Measurements from ENCODE around the gene TMEM205. TPM values are rescaled to one million over a fixed set of nuclear protein-coding genes. Genes with fewer than 3 reads are reported as not detected.
"Not testable (repeated sequence)": the region's sequence is repeated elsewhere in the genome, so short reads cannot be mapped to it uniquely, and the experiment has no call there.

Gene TMEM205
- polyA plus RNA-seq, 2 donors = 39.8 to 67.1 TPM

GRCh38 chr19:11320278-11320995 lies 25.6 kb downstream of the TMEM205 start:
- not testable (repeated sequence) for H3K27me3 ChIP-seq (ENCODE audit: control insufficient read depth in 1 of 2, insufficient read depth in 2 of 2, low read length in 2 of 2); H3K4me3 ChIP-seq (ENCODE audit: low read depth in 1 of 2, low read length in 2 of 2); H3K36me3 ChIP-seq (ENCODE audit: control insufficient read depth in 2 of 2, insufficient read depth in 2 of 2, low read length in 1 of 2); H3K9me3 ChIP-seq (ENCODE audit: control insufficient read depth in 2 of 2, insufficient read depth in 1 of 2, low read depth in 1 of 2, low read length in 1 of 2)
- WGBS, 2 donors = 78 to 85% methylated on average over 9 of the region's 9 CpGs
- Histone ChIP-seq H3K27ac (ENCODE audit: low read depth in 2 of 2, low read length in 1 of 2) (peak overlapping the region in 1 of 2 donors; percentile 71), H3K4me1 (ENCODE audit: control insufficient read depth in 2 of 2, insufficient read depth in 2 of 2, low read length in 1 of 2) (peaks cover 0 to 14% of the 10 kb centered on the region in 2 donors)

DNA sequence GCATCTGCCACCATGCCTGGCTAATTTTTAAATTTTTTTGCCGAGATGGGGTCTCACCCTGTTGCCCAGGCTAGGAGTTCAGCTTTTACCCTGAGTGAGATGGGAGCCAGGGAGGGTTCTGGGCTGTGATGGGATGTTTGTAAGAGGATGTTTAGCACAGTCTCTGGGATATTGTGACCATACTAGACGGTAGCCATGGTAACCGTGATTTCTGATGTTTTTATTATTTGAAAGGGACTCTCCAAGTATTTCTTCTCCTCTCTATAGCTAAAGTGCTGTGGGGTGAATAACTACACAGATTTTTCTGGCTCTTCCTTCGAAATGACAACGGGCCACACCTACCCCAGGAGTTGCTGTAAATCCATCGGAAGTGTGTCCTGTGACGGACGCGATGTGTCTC lies 39.7 kb downstream of the TMEM205 start:
- no peak overlapping the region for H3K27ac ChIP-seq (ENCODE audit: low read depth in 2 of 2, low read length in 1 of 2)
- no peaks in the 10 kb centered on the region for H3K27me3 ChIP-seq (ENCODE audit: control insufficient read depth in 1 of 2, insufficient read depth in 2 of 2, low read length in 2 of 2)
- no peak overlapping the region for H3K4me3 ChIP-seq (ENCODE audit: low read depth in 1 of 2, low read length in 2 of 2)
- 75 to 77% methylated on average over 9 of the region's 9 CpGs for WGBS, 2 donors
- no peaks in the 10 kb centered on the region for H3K9me3 ChIP-seq (ENCODE audit: control insufficient read depth in 2 of 2, insufficient read depth in 1 of 2, low read depth in 1 of 2, low read length in 1 of 2)
- no peaks in the 10 kb centered on the region for H3K4me1 ChIP-seq (ENCODE audit: control insufficient read depth in 2 of 2, insufficient read depth in 2 of 2, low read length in 1 of 2)
- no peaks in the 10 kb centered on the region for H3K36me3 ChIP-seq (ENCODE audit: control insufficient read depth in 2 of 2, insufficient read depth in 2 of 2, low read length in 1 of 2)

GRCh38 chr19:11304936-11305335 lies 41.1 kb downstream of the TMEM205 start:
- no peaks in the 10 kb centered on the region for H3K9me3 ChIP-seq (ENCODE audit: control insufficient read depth in 2 of 2, insufficient read depth in 1 of 2, low read depth in 1 of 2, low read length in 1 of 2)
- H3K4me1 ChIP-seq (ENCODE audit: control insufficient read depth in 2 of 2, insufficient read depth in 2 of 2, low read length in 1 of 2) = no peaks in the 10 kb centered on the region
- H3K4me3 ChIP-seq (ENCODE audit: low read depth in 1 of 2, low read length in 2 of 2) = no peak overlapping the region
- H3K36me3 ChIP-seq (ENCODE audit: control insufficient read depth in 2 of 2, insufficient read depth in 2 of 2, low read length in 1 of 2) = no peaks in the 10 kb centered on the region
- 63 to 79% methylated on average over 5 of the region's 5 CpGs for WGBS, 2 donors
- H3K27ac ChIP-seq (ENCODE audit: low read depth in 2 of 2, low read length in 1 of 2) = no peak overlapping the region
- no peaks in the 10 kb centered on the region for H3K27me3 ChIP-seq (ENCODE audit: control insufficient read depth in 1 of 2, insufficient read depth in 2 of 2, low read length in 2 of 2)

DNA sequence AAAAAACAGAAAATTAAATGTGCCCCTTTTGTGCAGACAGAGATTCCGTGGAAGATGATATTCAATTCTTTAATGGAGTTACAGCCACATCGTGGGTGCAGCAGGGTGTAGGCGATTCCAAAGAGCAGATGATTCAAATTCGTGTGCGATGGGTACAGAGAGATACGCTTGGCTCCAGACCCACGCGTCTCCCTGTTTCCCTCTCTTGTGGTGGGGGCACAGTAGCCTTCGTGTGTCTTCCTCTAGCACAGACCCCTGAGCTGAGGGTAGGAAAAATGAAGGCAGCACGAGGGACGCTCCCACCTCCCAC lies 45.3 kb downstream of the TMEM205 start:
- no peaks in the 10 kb centered on the region for H3K9me3 ChIP-seq (ENCODE audit: control insufficient read depth in 2 of 2, insufficient read depth in 1 of 2, low read depth in 1 of 2, low read length in 1 of 2)
- H3K27me3 ChIP-seq (ENCODE audit: control insufficient read depth in 1 of 2, insufficient read depth in 2 of 2, low read length in 2 of 2) = no peaks in the 10 kb centered on the region
- H3K27ac ChIP-seq (ENCODE audit: low read depth in 2 of 2, low read length in 1 of 2) = no peak overlapping the region
- no peaks in the 10 kb centered on the region for H3K36me3 ChIP-seq (ENCODE audit: control insufficient read depth in 2 of 2, insufficient read depth in 2 of 2, low read length in 1 of 2)
- 86 to 92% methylated on average over 11 of the region's 11 CpGs for WGBS, 2 donors
- H3K4me3 ChIP-seq (ENCODE audit: low read depth in 1 of 2, low read length in 2 of 2) = no peak overlapping the region
- no peaks in the 10 kb centered on the region for H3K4me1 ChIP-seq (ENCODE audit: control insufficient read depth in 2 of 2, insufficient read depth in 2 of 2, low read length in 1 of 2)

GRCh38 chr19:11299946-11300810 lies 45.9 kb downstream of the TMEM205 start:
- Histone ChIP-seq H3K9me3 (ENCODE audit: control insufficient read depth in 2 of 2, insufficient read depth in 1 of 2, low read depth in 1 of 2, low read length in 1 of 2) (no peaks in the 10 kb centered on the region), H3K4me1 (ENCODE audit: control insufficient read depth in 2 of 2, insufficient read depth in 2 of 2, low read length in 1 of 2) (no peaks in the 10 kb centered on the region), H3K27me3 (ENCODE audit: control insufficient read depth in 1 of 2, insufficient read depth in 2 of 2, low read length in 2 of 2) (no peaks in the 10 kb centered on the region), H3K4me3 (ENCODE audit: low read depth in 1 of 2, low read length in 2 of 2) (no peak overlapping the region), H3K27ac (ENCODE audit: low read depth in 2 of 2, low read length in 1 of 2) (no peak overlapping the region), H3K36me3 (ENCODE audit: control insufficient read depth in 2 of 2, insufficient read depth in 2 of 2, low read length in 1 of 2) (no peaks in the 10 kb centered on the region)
- WGBS, 2 donors = 73 to 77% methylated on average over 8 of the region's 8 CpGs

DNA sequence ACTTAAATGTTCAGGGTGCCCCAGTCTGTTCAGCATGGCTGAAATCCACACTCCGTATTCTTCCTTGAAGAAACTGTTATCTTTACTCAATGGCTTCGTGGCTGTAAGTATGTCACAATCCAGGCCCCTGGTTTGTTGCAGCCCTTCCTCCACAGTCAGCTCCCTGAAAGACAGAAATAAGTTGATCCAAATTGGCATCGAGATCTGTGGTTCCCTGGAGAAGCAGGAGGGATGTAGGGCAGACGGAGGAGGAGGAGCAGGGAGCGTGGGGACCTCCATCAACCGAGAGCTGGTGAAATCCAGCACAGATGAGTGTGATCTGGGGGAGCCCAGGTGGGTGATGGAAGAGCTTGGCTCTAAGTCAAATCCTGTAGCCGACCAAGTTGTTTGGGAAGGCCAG lies 49.8 kb downstream of the TMEM205 start:
- peaks cover 0 to 2% of the 10 kb centered on the region in 2 donors for H3K4me1 ChIP-seq (ENCODE audit: control insufficient read depth in 2 of 2, insufficient read depth in 2 of 2, low read length in 1 of 2)
- no peak overlapping the region for H3K4me3 ChIP-seq (ENCODE audit: low read depth in 1 of 2, low read length in 2 of 2)
- no peaks in the 10 kb centered on the region for H3K36me3 ChIP-seq (ENCODE audit: control insufficient read depth in 2 of 2, insufficient read depth in 2 of 2, low read length in 1 of 2)
- no peaks in the 10 kb centered on the region for H3K9me3 ChIP-seq (ENCODE audit: control insufficient read depth in 2 of 2, insufficient read depth in 1 of 2, low read depth in 1 of 2, low read length in 1 of 2)
- no peaks in the 10 kb centered on the region for H3K27me3 ChIP-seq (ENCODE audit: control insufficient read depth in 1 of 2, insufficient read depth in 2 of 2, low read length in 2 of 2)
- peak overlapping the region in 1 of 2 donors; percentile 27 for H3K27ac ChIP-seq (ENCODE audit: low read depth in 2 of 2, low read length in 1 of 2)
- WGBS, 2 donors = 47 to 49% methylated on average over 7 of the region's 7 CpGs

GRCh38 chr19:11295665-11296245 lies 50.3 kb downstream of the TMEM205 start, which contains the start of gene TSPAN16:
Gene TSPAN16 (plus strand): TSS chr19:11296160. CDS start chr19:11296298, 138 bp downstream.
- Histone ChIP-seq H3K4me3 (ENCODE audit: low read depth in 1 of 2, low read length in 2 of 2) (no peak within 1 kb of the TSS), H3K4me1 (ENCODE audit: control insufficient read depth in 2 of 2, insufficient read depth in 2 of 2, low read length in 1 of 2) (peaks cover 0 to 2% of the 10 kb centered on the region in 2 donors), H3K27ac (ENCODE audit: low read depth in 2 of 2, low read length in 1 of 2) (peak within 1 kb of the TSS in 1 of 2 donors; percentile 27), H3K36me3 (ENCODE audit: control insufficient read depth in 2 of 2, insufficient read depth in 2 of 2, low read length in 1 of 2) (no peaks in the 10 kb centered on the region), H3K27me3 (ENCODE audit: control insufficient read depth in 1 of 2, insufficient read depth in 2 of 2, low read length in 2 of 2) (no peaks in the 10 kb centered on the region), H3K9me3 (ENCODE audit: control insufficient read depth in 2 of 2, insufficient read depth in 1 of 2, low read depth in 1 of 2, low read length in 1 of 2) (no peaks in the 10 kb centered on the region)
- 79 to 81% methylated on average over 8 of the region's 8 CpGs for WGBS, 2 donors

GRCh38 chr19:11295180-11295579 lies 50.9 kb downstream of the TMEM205 start:
- H3K4me1 ChIP-seq (ENCODE audit: control insufficient read depth in 2 of 2, insufficient read depth in 2 of 2, low read length in 1 of 2) = peaks cover 0 to 2% of the 10 kb centered on the region in 2 donors
- no peaks in the 10 kb centered on the region for H3K27me3 ChIP-seq (ENCODE audit: control insufficient read depth in 1 of 2, insufficient read depth in 2 of 2, low read length in 2 of 2)
- H3K27ac ChIP-seq (ENCODE audit: low read depth in 2 of 2, low read length in 1 of 2) = peak overlapping the region in 1 of 2 donors; percentile 9
- no peak overlapping the region for H3K4me3 ChIP-seq (ENCODE audit: low read depth in 1 of 2, low read length in 2 of 2)
- H3K9me3 ChIP-seq (ENCODE audit: control insufficient read depth in 2 of 2, insufficient read depth in 1 of 2, low read depth in 1 of 2, low read length in 1 of 2) = no peaks in the 10 kb centered on the region
- no peaks in the 10 kb centered on the region for H3K36me3 ChIP-seq (ENCODE audit: control insufficient read depth in 2 of 2, insufficient read depth in 2 of 2, low read length in 1 of 2)
- WGBS, 2 donors = 75 to 87% methylated on average over 4 of the region's 4 CpGs

DNA sequence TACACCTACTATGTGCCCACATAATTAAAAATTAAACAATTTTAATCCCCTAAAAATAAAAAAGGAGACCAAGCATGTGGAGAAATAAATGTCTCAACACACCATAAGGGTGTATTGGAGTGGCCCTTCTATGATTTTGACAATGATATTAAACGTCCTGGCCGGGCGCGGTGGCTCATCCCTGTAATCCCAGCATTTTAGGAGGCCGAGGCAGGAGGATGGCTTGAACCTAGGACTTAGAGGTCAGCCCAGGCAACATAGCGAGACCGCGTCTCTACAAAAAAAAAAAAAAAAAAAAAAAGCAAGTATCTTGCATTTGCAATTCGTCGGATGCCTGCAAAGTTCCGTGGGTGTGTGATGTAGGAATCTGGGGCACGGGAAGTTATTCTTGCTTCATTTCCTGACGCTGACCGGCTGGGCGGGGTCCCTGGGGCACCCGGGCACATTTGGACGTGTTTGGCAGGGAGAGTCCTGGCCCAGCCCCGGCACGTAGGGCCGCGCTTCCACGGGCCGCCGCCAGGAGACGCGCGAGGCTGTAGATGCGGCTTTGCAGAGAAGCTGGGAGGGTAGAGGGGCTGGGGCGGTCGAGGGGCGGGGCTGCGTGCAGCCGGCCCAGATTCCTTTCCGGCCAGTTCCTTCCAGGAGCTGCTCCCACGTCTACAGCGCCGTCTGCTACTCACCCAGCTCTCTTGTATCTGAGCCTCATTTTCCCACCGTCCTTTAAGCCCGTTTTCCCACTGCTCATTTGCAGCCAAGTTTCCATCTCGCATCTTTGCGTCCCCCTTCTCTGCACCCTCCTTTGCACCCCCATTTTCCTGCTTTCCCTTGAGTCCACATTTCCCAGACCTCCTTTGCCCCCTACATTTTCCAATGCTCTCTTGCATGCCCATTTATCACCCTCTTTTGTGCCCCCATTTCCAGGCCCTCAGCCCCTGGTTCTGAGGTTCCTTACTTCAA lies 52.4 kb downstream of the TMEM205 start:
- 3% methylated on average over 39 to 41 of the region's 41 CpGs for WGBS, 2 donors
- Histone ChIP-seq H3K9me3 (ENCODE audit: control insufficient read depth in 2 of 2, insufficient read depth in 1 of 2, low read depth in 1 of 2, low read length in 1 of 2) (no peaks in the 10 kb centered on the region), H3K27me3 (ENCODE audit: control insufficient read depth in 1 of 2, insufficient read depth in 2 of 2, low read length in 2 of 2) (no peaks in the 10 kb centered on the region), H3K4me1 (ENCODE audit: control insufficient read depth in 2 of 2, insufficient read depth in 2 of 2, low read length in 1 of 2) (peaks cover 0 to 2% of the 10 kb centered on the region in 2 donors), H3K4me3 (ENCODE audit: low read depth in 1 of 2, low read length in 2 of 2) (no peak overlapping the region), H3K27ac (ENCODE audit: low read depth in 2 of 2, low read length in 1 of 2) (peak overlapping the region; percentile 49 to 66), H3K36me3 (ENCODE audit: control insufficient read depth in 2 of 2, insufficient read depth in 2 of 2, low read length in 1 of 2) (no peaks in the 10 kb centered on the region)

Data from esophagus (tissue), 2 donors.